MCF 10A (cell line): ENCODE results near the gene TTC7B. TPM values are rescaled to one million over a fixed set of nuclear protein-coding genes. Genes with fewer than 3 reads are reported as not detected.

Experiments used
- BruUV-seq: library from RNA; stranded (reverse); fragments of 400-500 nt; replicated peaks from 2 replicates; lab custom pipeline; 2021; lab: Mats Ljungman, UMichigan
- CTCF ChIA-PET: fragments of 300-600 bp; sonication (Branson Sonifier 250); formaldehyde crosslinking; extraction: SDS; loops from one replicate; lab custom pipeline; 2021; ENCODE audit warnings: antibody characterized with exemption, inconsistent platforms; lab: Yijun Ruan, JAX
- POLR2A ChIA-PET: fragments of 300-600, 350-650 bp; sonication (Branson Sonifier 250); formaldehyde crosslinking; extraction: SDS; loops from one replicate; lab custom pipeline; 2020; ENCODE audit warnings: antibody characterized with exemption, inconsistent platforms; lab: Yijun Ruan, JAX
- DNase-seq: peaks from one replicate; pipeline ENCODE4 v3.0.0-alpha.2; 2018; ENCODE audit not compliant: unreplicated experiment
- H3K27ac Mint-ChIP-seq: one replicate; pipeline ENCODE4 v1.8.0; 2022; ENCODE audit warnings: mild to moderate bottlenecking, low read depth, mixed read lengths; ENCODE audit not compliant: unreplicated experiment
- H3K27me3 Mint-ChIP-seq: one replicate; pipeline ENCODE4 v1.8.0; 2022; ENCODE audit warnings: mixed read lengths; ENCODE audit not compliant: insufficient read depth, unreplicated experiment
- H3K36me3 Mint-ChIP-seq: one replicate; pipeline ENCODE4 v1.8.0; 2022; ENCODE audit warnings: mild to moderate bottlenecking, moderate library complexity, mixed read lengths; ENCODE audit not compliant: insufficient read depth, unreplicated experiment
- H3K4me1 Mint-ChIP-seq: one replicate; pipeline ENCODE4 v1.8.0; 2022; ENCODE audit warnings: mixed read lengths; ENCODE audit not compliant: insufficient read depth, unreplicated experiment
- H3K4me3 Mint-ChIP-seq: one replicate; pipeline ENCODE4 v1.8.0; 2022; ENCODE audit warnings: mild to moderate bottlenecking, moderate library complexity, mixed read lengths; ENCODE audit not compliant: unreplicated experiment
- H3K9me3 Mint-ChIP-seq: one replicate; pipeline ENCODE4 v1.8.0; 2022; ENCODE audit warnings: mixed read lengths; ENCODE audit not compliant: unreplicated experiment
- intact Hi-C: fragments of 100-400 bp; cut with micrococcal nuclease; formaldehyde crosslinking; loops from 2 replicates; pipeline ENCODE4 v1.14.1; 2022
- total RNA-seq: library from RNA; stranded (reverse); gene quantifications from 2 replicates; pipeline ENCODE4 v1.2.3, GENCODE V29; 2022
- TF ChIP-seq, protein P1 (sequence below): fragments of 200-600 bp; IDR thresholded peaks from one replicate; pipeline ENCODE4 v1.8.0; 2022; ENCODE audit warnings: antibody characterized with exemption, mild to moderate bottlenecking; ENCODE audit not compliant: unreplicated experiment

TTC7B gene
- total RNA-seq, 1 experiment from 2014 or later = 31.1 TPM

DNA sequence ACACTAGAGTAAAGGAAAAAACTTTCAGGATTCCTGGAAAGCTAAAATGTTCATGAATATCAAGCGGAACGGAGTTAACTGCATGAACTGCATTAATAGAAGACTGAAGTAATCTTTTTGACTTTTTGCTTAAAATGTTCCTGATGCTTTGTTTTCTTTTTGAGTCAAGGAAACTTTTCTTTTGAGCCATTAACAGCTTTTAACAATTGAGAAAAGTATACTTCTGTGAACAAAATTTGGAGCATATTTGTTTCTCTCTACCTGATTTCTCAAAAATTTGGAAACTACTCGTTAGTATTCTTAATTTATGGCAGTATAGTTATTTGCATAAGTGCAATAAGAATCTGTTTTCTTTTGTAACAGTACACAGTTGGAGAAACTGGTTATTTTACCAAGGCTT lies 340.9 kb downstream of the TTC7B start:
- CTCF ChIA-PET = no interaction called here
- Mint-ChIP-seq H3K4me1 (no peaks in the 10 kb centered on the region), H3K36me3 (no peaks in the 10 kb centered on the region), H3K27me3 (peaks cover 69% of the 10 kb centered on the region), H3K27ac (no peak overlapping the region), H3K9me3 (peaks cover 7% of the 10 kb centered on the region), H3K4me3 (no peak overlapping the region)
- BruUV-seq = no TSS peak
- TF ChIP-seq, protein P1, sequence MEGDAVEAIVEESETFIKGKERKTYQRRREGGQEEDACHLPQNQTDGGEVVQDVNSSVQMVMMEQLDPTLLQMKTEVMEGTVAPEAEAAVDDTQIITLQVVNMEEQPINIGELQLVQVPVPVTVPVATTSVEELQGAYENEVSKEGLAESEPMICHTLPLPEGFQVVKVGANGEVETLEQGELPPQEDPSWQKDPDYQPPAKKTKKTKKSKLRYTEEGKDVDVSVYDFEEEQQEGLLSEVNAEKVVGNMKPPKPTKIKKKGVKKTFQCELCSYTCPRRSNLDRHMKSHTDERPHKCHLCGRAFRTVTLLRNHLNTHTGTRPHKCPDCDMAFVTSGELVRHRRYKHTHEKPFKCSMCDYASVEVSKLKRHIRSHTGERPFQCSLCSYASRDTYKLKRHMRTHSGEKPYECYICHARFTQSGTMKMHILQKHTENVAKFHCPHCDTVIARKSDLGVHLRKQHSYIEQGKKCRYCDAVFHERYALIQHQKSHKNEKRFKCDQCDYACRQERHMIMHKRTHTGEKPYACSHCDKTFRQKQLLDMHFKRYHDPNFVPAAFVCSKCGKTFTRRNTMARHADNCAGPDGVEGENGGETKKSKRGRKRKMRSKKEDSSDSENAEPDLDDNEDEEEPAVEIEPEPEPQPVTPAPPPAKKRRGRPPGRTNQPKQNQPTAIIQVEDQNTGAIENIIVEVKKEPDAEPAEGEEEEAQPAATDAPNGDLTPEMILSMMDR = no peak
- no peak for DNase-seq
- POLR2A ChIA-PET = no interaction called here
- intact Hi-C loops = no loop called here

Other genes with a start within 250 kb of the TTC7B start
- gene RPS6KA5, start 244.2 kb upstream of the TTC7B start, total RNA-seq = 1.3 and 2.2 TPM in 2 replicates